ENCODE results near the gene GPC6.

DNA sequence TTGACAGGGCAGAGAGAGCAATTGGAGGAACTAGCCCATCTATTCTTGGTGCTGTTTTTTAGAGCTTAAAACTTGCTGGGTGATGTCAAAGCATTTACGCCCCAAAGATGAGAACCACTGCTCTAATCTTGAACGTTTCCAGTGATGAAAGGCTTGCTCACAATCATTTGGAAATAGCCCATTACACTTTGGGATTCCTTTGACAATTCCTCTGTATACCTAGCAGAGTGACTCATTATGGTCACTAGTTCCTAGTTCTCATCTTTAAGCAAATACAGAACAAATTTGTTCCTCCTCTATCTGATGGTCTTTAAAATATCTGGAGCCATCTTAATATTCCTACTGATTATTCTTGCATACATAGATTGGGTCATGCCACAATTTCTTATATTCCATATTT lies 112.3 kb downstream of the GPC6 start:
- no peak for TF ChIP-seq JUND (IDR thresholded peaks at IDR 0.05)
- TF ChIP-seq, protein P1, sequence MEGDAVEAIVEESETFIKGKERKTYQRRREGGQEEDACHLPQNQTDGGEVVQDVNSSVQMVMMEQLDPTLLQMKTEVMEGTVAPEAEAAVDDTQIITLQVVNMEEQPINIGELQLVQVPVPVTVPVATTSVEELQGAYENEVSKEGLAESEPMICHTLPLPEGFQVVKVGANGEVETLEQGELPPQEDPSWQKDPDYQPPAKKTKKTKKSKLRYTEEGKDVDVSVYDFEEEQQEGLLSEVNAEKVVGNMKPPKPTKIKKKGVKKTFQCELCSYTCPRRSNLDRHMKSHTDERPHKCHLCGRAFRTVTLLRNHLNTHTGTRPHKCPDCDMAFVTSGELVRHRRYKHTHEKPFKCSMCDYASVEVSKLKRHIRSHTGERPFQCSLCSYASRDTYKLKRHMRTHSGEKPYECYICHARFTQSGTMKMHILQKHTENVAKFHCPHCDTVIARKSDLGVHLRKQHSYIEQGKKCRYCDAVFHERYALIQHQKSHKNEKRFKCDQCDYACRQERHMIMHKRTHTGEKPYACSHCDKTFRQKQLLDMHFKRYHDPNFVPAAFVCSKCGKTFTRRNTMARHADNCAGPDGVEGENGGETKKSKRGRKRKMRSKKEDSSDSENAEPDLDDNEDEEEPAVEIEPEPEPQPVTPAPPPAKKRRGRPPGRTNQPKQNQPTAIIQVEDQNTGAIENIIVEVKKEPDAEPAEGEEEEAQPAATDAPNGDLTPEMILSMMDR (IDR thresholded peaks at IDR 0.05 in 2 of 3, conservative IDR thresholded peaks at IDR 0.05 in 1 of 3; ENCODE audit: borderline replicate concordance in 1 of 3, insufficient read depth in 1 of 3, low read depth in 2 of 3, low read length in 2 of 3) = no peak
- TF ChIP-seq ZNF274 (IDR thresholded peaks at IDR 0.05; ENCODE audit: low read depth, low read length) = no peak
- TF ChIP-seq SIN3A (IDR thresholded peaks at IDR 0.05; ENCODE audit: low read depth) = no peak
- TF ChIP-seq, protein P2, sequence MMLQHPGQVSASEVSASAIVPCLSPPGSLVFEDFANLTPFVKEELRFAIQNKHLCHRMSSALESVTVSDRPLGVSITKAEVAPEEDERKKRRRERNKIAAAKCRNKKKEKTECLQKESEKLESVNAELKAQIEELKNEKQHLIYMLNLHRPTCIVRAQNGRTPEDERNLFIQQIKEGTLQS (IDR thresholded peaks at IDR 0.05) = no peak
- TF ChIP-seq POLR2A (IDR thresholded peaks at IDR 0.05; ENCODE audit: borderline replicate concordance, extremely low read depth, insufficient read depth, insufficient read length) = no peak
- TF ChIP-seq CEBPB (IDR thresholded peaks at IDR 0.05; ENCODE audit: low read depth) = no peak
- TF ChIP-seq, protein P3, sequence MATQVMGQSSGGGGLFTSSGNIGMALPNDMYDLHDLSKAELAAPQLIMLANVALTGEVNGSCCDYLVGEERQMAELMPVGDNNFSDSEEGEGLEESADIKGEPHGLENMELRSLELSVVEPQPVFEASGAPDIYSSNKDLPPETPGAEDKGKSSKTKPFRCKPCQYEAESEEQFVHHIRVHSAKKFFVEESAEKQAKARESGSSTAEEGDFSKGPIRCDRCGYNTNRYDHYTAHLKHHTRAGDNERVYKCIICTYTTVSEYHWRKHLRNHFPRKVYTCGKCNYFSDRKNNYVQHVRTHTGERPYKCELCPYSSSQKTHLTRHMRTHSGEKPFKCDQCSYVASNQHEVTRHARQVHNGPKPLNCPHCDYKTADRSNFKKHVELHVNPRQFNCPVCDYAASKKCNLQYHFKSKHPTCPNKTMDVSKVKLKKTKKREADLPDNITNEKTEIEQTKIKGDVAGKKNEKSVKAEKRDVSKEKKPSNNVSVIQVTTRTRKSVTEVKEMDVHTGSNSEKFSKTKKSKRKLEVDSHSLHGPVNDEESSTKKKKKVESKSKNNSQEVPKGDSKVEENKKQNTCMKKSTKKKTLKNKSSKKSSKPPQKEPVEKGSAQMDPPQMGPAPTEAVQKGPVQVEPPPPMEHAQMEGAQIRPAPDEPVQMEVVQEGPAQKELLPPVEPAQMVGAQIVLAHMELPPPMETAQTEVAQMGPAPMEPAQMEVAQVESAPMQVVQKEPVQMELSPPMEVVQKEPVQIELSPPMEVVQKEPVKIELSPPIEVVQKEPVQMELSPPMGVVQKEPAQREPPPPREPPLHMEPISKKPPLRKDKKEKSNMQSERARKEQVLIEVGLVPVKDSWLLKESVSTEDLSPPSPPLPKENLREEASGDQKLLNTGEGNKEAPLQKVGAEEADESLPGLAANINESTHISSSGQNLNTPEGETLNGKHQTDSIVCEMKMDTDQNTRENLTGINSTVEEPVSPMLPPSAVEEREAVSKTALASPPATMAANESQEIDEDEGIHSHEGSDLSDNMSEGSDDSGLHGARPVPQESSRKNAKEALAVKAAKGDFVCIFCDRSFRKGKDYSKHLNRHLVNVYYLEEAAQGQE (IDR thresholded peaks at IDR 0.05; ENCODE audit: low read depth) = no peak
- no peak for TF ChIP-seq RAD21 (IDR thresholded peaks at IDR 0.05; ENCODE audit: low read depth)
